Fibroblast of mammary gland (primary cell): Measurements from ENCODE around the gene TMEM250.

Source experiments
- DNase-seq: peaks from one replicate; pipeline ENCODE4 v3.0.0-alpha.2; 2010; ENCODE audit warnings: low read depth
- H3K4me3 ChIP-seq: 2 replicates; pipeline ENCODE4 v1.5.1; 2011; ENCODE audit warnings: low read depth, mild to moderate bottlenecking, low read length, moderate library complexity; ENCODE audit not compliant: control insufficient read depth
- CTCF ChIP-seq: conservative IDR thresholded peaks from 2 replicates; pipeline ENCODE4 v1.5.1; 2011; ENCODE audit warnings: low read depth, low read length, inconsistent platforms; ENCODE audit not compliant: control insufficient read depth, insufficient read depth

The TMEM250 gene

DNA sequence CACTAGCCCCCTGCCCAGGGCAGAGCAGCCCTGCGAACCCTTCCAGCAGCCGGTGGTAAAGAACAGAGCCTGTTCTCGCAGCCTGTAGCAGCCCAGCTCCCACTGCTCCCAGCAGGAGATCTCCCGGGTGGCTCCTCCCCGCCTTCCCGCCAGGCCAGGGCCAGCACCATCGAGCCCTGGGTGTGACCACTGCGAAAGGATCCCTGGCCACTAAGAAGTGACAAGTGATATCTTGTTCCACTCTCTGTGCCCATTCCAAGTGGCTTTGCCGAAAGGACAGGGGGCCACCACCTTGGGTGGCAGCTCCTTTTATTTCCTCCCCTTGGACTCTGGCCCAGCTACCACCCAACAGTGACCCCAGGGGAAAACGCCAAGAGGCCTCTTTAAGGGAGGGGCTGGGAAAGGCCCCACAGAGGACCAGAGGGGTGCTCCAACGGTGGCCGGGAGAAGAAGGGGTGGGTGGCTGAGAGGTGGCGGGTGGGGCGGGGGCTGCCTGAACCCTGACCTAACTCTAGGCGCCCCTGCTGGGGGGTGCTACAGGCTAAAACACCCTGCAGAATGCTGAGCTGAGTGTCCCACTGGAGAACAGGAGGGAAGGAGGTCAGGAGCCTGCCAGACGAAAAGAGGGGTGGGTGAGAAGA is 25.2 kb downstream of the TMEM250 start:
- no peak for TF ChIP-seq CTCF
- H3K4me3 ChIP-seq = peak overlapping the region; percentile 65
- peak; percentile 21 for DNase-seq

DNA sequence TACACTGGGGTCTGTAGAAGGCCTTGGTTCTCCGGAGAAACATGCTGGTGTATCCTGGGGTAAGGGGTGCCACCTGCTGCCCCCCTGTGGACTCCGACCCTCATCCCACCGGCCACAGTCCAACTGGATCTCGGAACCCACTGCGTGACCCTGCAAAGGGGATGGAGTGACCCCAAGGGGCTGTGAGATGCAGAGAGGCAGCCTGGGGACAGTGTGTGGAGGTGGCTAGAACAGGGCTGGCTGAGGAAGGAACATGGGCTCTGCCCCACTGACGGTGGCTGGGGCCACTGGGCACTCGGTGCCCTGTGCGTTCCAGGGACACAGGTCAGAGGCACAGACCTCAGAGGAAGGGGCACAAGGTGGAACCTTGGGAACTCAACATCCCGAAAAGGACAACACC is 25.9 kb downstream of the TMEM250 start:
- DNase-seq = no peak
- no peak overlapping the region for H3K4me3 ChIP-seq
- TF ChIP-seq CTCF = no peak

DNA sequence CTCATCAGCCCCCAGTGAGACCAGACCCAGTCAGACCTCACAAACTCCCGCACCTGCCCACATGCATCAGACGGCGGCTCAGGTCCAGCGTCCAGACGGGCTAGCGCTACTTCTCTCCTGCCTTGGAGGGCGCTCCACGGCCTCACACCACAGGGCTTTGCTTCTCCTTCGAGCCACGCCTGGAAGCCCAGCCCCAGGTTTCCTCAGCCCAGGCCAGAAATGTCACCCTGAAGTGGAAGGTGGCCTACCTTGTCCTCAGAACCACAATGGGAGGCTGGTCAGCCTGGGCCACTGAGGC is 26.4 kb downstream of the TMEM250 start:
- H3K4me3 ChIP-seq = no peak overlapping the region
- TF ChIP-seq CTCF = no peak
- no peak for DNase-seq

DNA sequence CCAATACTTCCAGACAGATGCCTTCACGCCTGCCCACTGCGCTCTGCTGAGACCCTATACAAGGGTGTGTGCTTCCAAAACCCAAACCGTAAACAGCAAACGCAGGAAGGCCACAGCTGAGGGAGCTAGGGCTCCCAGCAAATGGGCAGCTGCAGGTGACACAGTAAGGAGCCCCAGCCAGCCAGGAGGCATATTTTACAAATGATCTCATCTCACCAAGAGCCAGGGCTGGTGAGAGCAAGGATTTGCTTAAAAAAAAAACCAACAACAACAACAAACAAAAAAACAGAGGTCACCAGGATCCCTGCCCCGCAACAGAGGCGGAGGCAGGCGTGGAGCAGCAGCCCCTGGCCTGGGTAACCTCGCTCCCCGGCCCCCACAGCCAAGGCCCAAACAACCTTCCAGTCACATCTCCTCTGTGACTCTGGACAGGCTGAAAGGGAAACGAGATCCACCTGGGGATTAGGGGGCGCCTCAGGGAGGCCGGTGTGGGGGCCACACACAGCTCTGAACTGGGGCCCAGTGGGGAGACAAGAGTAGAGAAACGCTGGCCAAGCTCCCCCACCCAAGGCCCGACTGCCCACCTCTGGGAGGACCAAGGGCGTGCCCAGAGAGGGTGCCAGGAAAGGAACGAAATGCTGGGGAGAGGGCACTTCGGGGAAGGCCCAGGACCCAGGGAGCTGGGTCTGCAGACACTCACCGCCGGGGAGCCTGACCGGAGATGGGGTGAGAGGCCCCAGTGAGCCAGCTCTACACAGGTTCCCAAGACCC is 26.9 kb downstream of the TMEM250 start:
- H3K4me3 ChIP-seq = no peak overlapping the region
- TF ChIP-seq CTCF = no peak
- DNase-seq = no peak

- DNase-seq = no peak
- no peak for TF ChIP-seq CTCF
- H3K4me3 ChIP-seq = no peak overlapping the region
Observed at GRCh38 chr9:136090768-136091581, 27.7 kb downstream of the TMEM250 start.

- DNase-seq = no peak
- TF ChIP-seq CTCF = no peak
- no peak overlapping the region for H3K4me3 ChIP-seq
Observed at GRCh38 chr9:136090056-136090735, 28.5 kb downstream of the TMEM250 start.
